K562 (cell line): Measurements from ENCODE around the gene KIF20A. TPM values are rescaled to one million over a fixed set of nuclear protein-coding genes. Genes with fewer than 3 reads are reported as not detected.

Source experiments
- ATAC-seq: fragments of 200-7000 bp; cut with Tn5 transposase; 3 replicates; pipeline ENCODE4 v1.9.1; 2020; ENCODE audit warnings: moderate library complexity
- BruUV-seq: library from RNA; stranded (reverse); fragments of 400-500 nt; replicated peaks from 2 replicates; lab custom pipeline; 2021; lab: Mats Ljungman, UMichigan
- CTCF ChIA-PET: fragments of 300-600 bp; formaldehyde crosslinking; extraction: SDS; loops from one replicate; lab custom pipeline; 2021; ENCODE audit warnings: low intra/inter-chr PET ratio; lab: Yijun Ruan, JAX
- POLR2A ChIA-PET: fragments of 300-600, 350-650 bp; sonication (Branson Sonifier 250); formaldehyde crosslinking; extraction: SDS; loops from one replicate; lab custom pipeline; 2021; ENCODE audit warnings: antibody characterized with exemption, inconsistent platforms; lab: Yijun Ruan, JAX
- DNase-seq, 4 experiments: peaks; one replicate each; pipeline versions ENCODE4 v3.0.0 to v3.0.0-alpha.2; 2011 to 2018; ENCODE audit warnings: low spot score in 3 of 4, mixed read lengths in 3 of 4; ENCODE audit errors: extremely low read depth in 1 of 4
- FAIRE-seq: peaks from 2 replicates; lab custom pipeline; 2011; peaks lifted over from hg19 to GRCh38; lab: Jason Lieb, UNC
- H2AFZ ChIP-seq: 2 replicates; pipeline ENCODE4 v1.6.0; 2011; ENCODE audit warnings: low read depth, low read length, control low read depth, inconsistent platforms
- H3K27ac ChIP-seq: fragments of 200-600 bp; 3 replicates; pipeline ENCODE4 v1.8.0; 2011; ENCODE audit warnings: low read depth, mild to moderate bottlenecking, control low read depth, inconsistent platforms, low read length, moderate library complexity, mixed read lengths; ENCODE audit errors: extremely low read depth
- H3K27me3 ChIP-seq, 2 experiments: fragments of 300-600 bp in 1 of 2; 2 replicates in 1 of 2; 3 replicates in 1 of 2; pipeline versions ENCODE4 v1.6.0 to v1.8.0; 2011; ENCODE audit warnings: inconsistent platforms in 2 of 2, low read length in 2 of 2, mild to moderate bottlenecking in 1 of 2, mixed read lengths in 1 of 2, moderate library complexity in 1 of 2; ENCODE audit not compliant: control insufficient read depth in 2 of 2, insufficient read depth in 2 of 2
- H3K36me3 ChIP-seq: fragments of 300-600 bp; 3 replicates; pipeline ENCODE4 v1.8.0; 2011; ENCODE audit warnings: mild to moderate bottlenecking, low read length, inconsistent platforms; ENCODE audit not compliant: control insufficient read depth, insufficient read depth
- H3K4me1 ChIP-seq, 2 experiments: fragments of 200-600 bp in 1 of 2; replicated peaks in 1 of 2; 2 replicates in 1 of 2; 3 replicates in 1 of 2; pipeline versions ENCODE4 v1.5.1 to v1.8.0; 2011; ENCODE audit warnings: inconsistent platforms in 2 of 2, low read length in 2 of 2, mild to moderate bottlenecking in 1 of 2, mixed read lengths in 1 of 2, moderate library complexity in 1 of 2; ENCODE audit not compliant: control insufficient read depth in 2 of 2, insufficient read depth in 2 of 2
- H3K4me2 ChIP-seq: 2 replicates; pipeline ENCODE4 v1.6.1; 2011; ENCODE audit warnings: low read length, control low read depth, inconsistent platforms, mixed read lengths; ENCODE audit not compliant: insufficient read depth
- H3K4me3 ChIP-seq: fragments of 200-600 bp; sonication (generic), shearing (Covaris generic); 2 replicates; pipeline ENCODE4 v1.5.1; 2016; ENCODE audit warnings: control low read depth, inconsistent platforms
- H3K79me2 ChIP-seq: fragments of 200-600 bp; 3 replicates; pipeline ENCODE4 v1.8.0; 2011; ENCODE audit warnings: low read length, inconsistent platforms; ENCODE audit not compliant: control insufficient read depth, insufficient read depth
- H3K9ac ChIP-seq, 2 experiments: 2 replicates each; pipeline versions ENCODE4 v1.6.0 to v1.6.1; 2011; ENCODE audit warnings: low read depth in 2 of 2, low read length in 2 of 2, control low read depth in 1 of 2, inconsistent platforms in 1 of 2, mild to moderate bottlenecking in 1 of 2, mixed read lengths in 1 of 2; ENCODE audit not compliant: insufficient read depth in 1 of 2
- H3K9me1 ChIP-seq: one replicate; pipeline ENCODE4 v1.6.0; 2011; ENCODE audit warnings: inconsistent platforms, mild to moderate bottlenecking, low read length, moderate library complexity; ENCODE audit not compliant: control insufficient read depth, insufficient read depth
- H3K9me3 ChIP-seq: replicated peaks from 2 replicates; pipeline ENCODE4 v1.5.1; 2011; ENCODE audit warnings: low read depth, low read length, inconsistent platforms; ENCODE audit not compliant: control insufficient read depth, insufficient read depth
- H4K20me1 ChIP-seq: replicated peaks from 2 replicates; pipeline ENCODE4 v1.6.1; 2011; ENCODE audit warnings: low read length, inconsistent platforms, mixed read lengths; ENCODE audit not compliant: control insufficient read depth, insufficient read depth
- AFF1 ChIP-seq, 2 experiments: fragments of 450-650 bp; IDR thresholded peaks; 2 replicates each; pipeline ENCODE4 v1.6.1; 2018; ENCODE audit warnings: mild to moderate bottlenecking in 2 of 2, low read depth in 1 of 2; ENCODE audit not compliant: partially characterized antibody in 2 of 2
- CREB5 ChIP-seq: fragments of 250-450 bp; sonication (Bioruptor Pico); IDR thresholded peaks from 2 replicates; pipeline ENCODE4 v1.5.0; 2020; ENCODE audit warnings: mild to moderate bottlenecking
- ELK3 ChIP-seq: fragments of 450-650 bp; formaldehyde crosslinking; IDR thresholded peaks from 2 replicates; pipeline ENCODE4 v1.4.0; 2020; ENCODE audit warnings: mild to moderate bottlenecking
- GATAD2B ChIP-seq: fragments of 450-650 bp; IDR thresholded peaks from 2 replicates; pipeline ENCODE4 v1.6.1; 2017; ENCODE audit warnings: mild to moderate bottlenecking, borderline replicate concordance
- NFATC3 ChIP-seq: fragments of 450-650 bp; IDR thresholded peaks from 2 replicates; pipeline ENCODE4 v1.6.1; 2017; ENCODE audit warnings: mild to moderate bottlenecking
- POLR2B ChIP-seq: fragments of 450-650 bp; IDR thresholded peaks from 2 replicates; pipeline ENCODE4 v1.6.1; 2018; ENCODE audit warnings: low read depth; ENCODE audit not compliant: partially characterized antibody
- RNF2 ChIP-seq: sonication (generic); IDR thresholded peaks from 2 replicates; pipeline ENCODE4 v1.6.1; 2016
- SFPQ ChIP-seq: fragments of 200-400 bp; formaldehyde crosslinking; IDR thresholded peaks from 2 replicates; pipeline ENCODE4 v1.6.1; 2017; ENCODE audit warnings: mild to moderate bottlenecking, low read depth, low read length, moderate library complexity
- ZBTB8A ChIP-seq: fragments of 450-650 bp; IDR thresholded peaks from 2 replicates; pipeline ENCODE4 v1.6.1; 2018; ENCODE audit warnings: mild to moderate bottlenecking, moderate library complexity; ENCODE audit not compliant: partially characterized antibody
- ZFP91 ChIP-seq: sonication (generic); formaldehyde crosslinking; IDR thresholded peaks from 2 replicates; pipeline ENCODE4 v1.8.0; 2022; ENCODE audit warnings: mild to moderate bottlenecking, missing genetic modification reagents
- ZNF12 ChIP-seq: sonication (generic); formaldehyde crosslinking; IDR thresholded peaks from 2 replicates; pipeline ENCODE4 v1.4.0; 2020; ENCODE audit warnings: mild to moderate bottlenecking, missing genetic modification reagents
- ZNF146 ChIP-seq: IDR thresholded peaks from one replicate; pipeline ENCODE4 v1.6.1; 2018; ENCODE audit warnings: missing compliant biosample characterization; ENCODE audit not compliant: unreplicated experiment
- WGBS: fragments of 100-300 bp; shearing (Covaris generic); methylation state at CpG from one replicate; pipeline ENCODE4 v1.1.6; 2016; ENCODE audit warnings: low coverage, mixed read lengths; ENCODE audit not compliant: insufficient coverage; ENCODE audit errors: missing lambda C conversion rate; 5-methylcytosine and 5-hydroxymethylcytosine counted together
- in situ Hi-C: fragments of 300-500 bp; cut with MboI; formaldehyde crosslinking; loops from 4 replicates; pipeline ENCODE4 v1.15.0; 2018; ENCODE audit warnings: inconsistent platforms, mixed read lengths
- intact Hi-C: fragments of 100-400 bp; cut with micrococcal nuclease; formaldehyde crosslinking; loops from 2 replicates; pipeline ENCODE4 v1.14.2; 2022
- polyA plus RNA-seq, 8 experiments: library from polyadenylated mRNA; depleted of rRNA in 4 of 8; stranded (reverse) in 5 of 8; unstranded in 3 of 8; fragments of >200 nt; fragmentation: Nextera tagmentation in 2 of 8; fragmentation: Illumina TruSeq in 1 of 8; extraction: Ambion mirVana in 2 of 8; extraction: Trizol in 1 of 8; gene quantifications; 2 replicates each; pipeline versions ENCODE4 v1.2.1 to v1.2.3, GENCODE V29; 2011 to 2014; ENCODE audit warnings: inconsistent platforms in 1 of 8, missing spikeins in 1 of 8
- total RNA-seq, 7 experiments: library from RNA; depleted of rRNA in 6 of 7; stranded (reverse); fragments of >200 nt in 6 of 7; fragmentation: Illumina TruSeq in 2 of 7; extraction: Trizol in 2 of 7; gene quantifications; 2 replicates each; pipeline versions ENCODE4 v1.2.1 to v1.2.3, GENCODE V29; 2011 to 2021; ENCODE audit warnings: low replicate concordance in 1 of 7

Gene KIF20A
- total and polyA plus RNA-seq, 9 of the 15 experiments (the other 6 are each of a cell fraction or from before 2014, with no cell fraction given): 36.8 to 61.2 (median 55.5) TPM

- no TSS peak for BruUV-seq
- in situ Hi-C loops: no loop called here
- no peak for TF ChIP-seq ZNF146 (CRISPR knock-in tag)
- no peak for TF ChIP-seq ZFP91 (CRISPR knock-in tag)
- TF ChIP-seq GATAD2B: no peak
- no peak for TF ChIP-seq NFATC3
- TF ChIP-seq SFPQ: no peak
- no peak for TF ChIP-seq AFF1 (IDR thresholded peaks at IDR 0.05; ENCODE audit: low read depth in 1 of 2, partially characterized antibody in 2 of 2)
- TF ChIP-seq RNF2: no peak
- TF ChIP-seq ZNF12 (CRISPR knock-in tag): no peak
- no peak for TF ChIP-seq POLR2B
- TF ChIP-seq ELK3 (CRISPR knock-in tag): no peak
- no peak for TF ChIP-seq ZBTB8A
- TF ChIP-seq CREB5: no peak
Measured at GRCh38 chr5:138223532-138223931, 44.6 kb downstream of the KIF20A start.

More at GRCh38 chr5:138223532-138223931, 44.6 kb downstream of the KIF20A start:
- Histone ChIP-seq H3K4me1 (peaks cover 0 to 4% of the 10 kb centered on the region in 2 experiments; a peak in 2 of 5 replicates), H3K4me3 (no peak overlapping the region), H2AFZ (peak overlapping the region; percentile 85), H3K9me1 (no peaks in the 10 kb centered on the region), H4K20me1 (no peaks in the 10 kb centered on the region), H3K9ac (no peak overlapping the region), H3K4me2 (no peak overlapping the region), H3K27ac (no peak overlapping the region), H3K36me3 (no peaks in the 10 kb centered on the region; the same call in 2 of the 3 replicates), H3K9me3 (peaks cover 8% of the 10 kb centered on the region), H3K79me2 (no peaks in the 10 kb centered on the region), H3K27me3 (no peaks in the 10 kb centered on the region)
- POLR2A ChIA-PET: interaction anchor here (0.5 to 2.8 kb wide), 5 partner anchors 9 to 115 kb away, joined by 3 to 13 read pairs (median 8); partner anchors contain the start of genes CDC23 and FAM53C
- CTCF ChIA-PET: interaction anchor here (0.6 to 1.1 kb wide), 2 partner anchors 59 to 356 kb away, joined by 3 to 4 read pairs; no protein-coding TSS in a partner anchor
- no peak for FAIRE-seq
- WGBS: 73% methylated on average over 1 of the region's 1 CpG
- intact Hi-C loops: loop anchor here (2.0 kb wide), 1 partner anchor 187 kb away; no protein-coding TSS in a partner anchor
- DNase-seq: no peak
- no peak; the same call in 1 of the 3 replicates for ATAC-seq
